Endothelial cell of umbilical vein (primary cell): ENCODE measurements around the gene OCA2. TPM values are rescaled to one million over a fixed set of nuclear protein-coding genes. Genes with fewer than 3 reads are reported as not detected.

Source experiments
- Bru-seq: library from RNA; stranded (reverse); fragments of 400-500 nt; gene quantifications from one replicate; lab custom pipeline; 2021; lab: Mats Ljungman, UMichigan
- BruChase-seq, 2 experiments: library from RNA; stranded (reverse); fragments of 400-500 nt; gene quantifications; one replicate each; lab custom pipeline; 2021; lab: Mats Ljungman, UMichigan
- BruUV-seq: library from RNA; stranded (reverse); fragments of 400-500 nt; replicated peaks from 2 replicates; lab custom pipeline; 2021; lab: Mats Ljungman, UMichigan
- CTCF ChIA-PET: fragments of 300-600, 350-600 bp; sonication (Branson Sonifier 250); formaldehyde crosslinking; loops from one replicate; lab custom pipeline; 2021; ENCODE audit warnings: antibody characterized with exemption, inconsistent platforms; lab: Charles Lee
- POLR2A ChIA-PET: fragments of 300-600, 350-600 bp; sonication (Branson Sonifier 250); formaldehyde crosslinking; loops from one replicate; lab custom pipeline; 2021; ENCODE audit warnings: antibody characterized with exemption, inconsistent platforms; lab: Charles Lee
- DNase-seq: peaks from one replicate; pipeline ENCODE4 v3.0.0-alpha.2; 2011; ENCODE audit warnings: low read depth, low spot score
- FAIRE-seq: peaks from 2 replicates; lab custom pipeline; 2011; peaks lifted over from hg19 to GRCh38; lab: Jason Lieb, UNC
- H2AFZ ChIP-seq: 2 replicates; pipeline ENCODE4 v1.6.0; 2012; ENCODE audit warnings: low read depth, low read length, control low read depth, inconsistent platforms
- H3K27ac ChIP-seq: 2 replicates; pipeline ENCODE4 v1.5.1; 2011; ENCODE audit warnings: low read depth, mild to moderate bottlenecking, control low read depth, low read length, moderate library complexity; ENCODE audit not compliant: insufficient read depth
- H3K27me3 ChIP-seq, 2 experiments: 2 replicates each; pipeline versions ENCODE4 v1.6.0 to v1.6.1; 2011; ENCODE audit warnings: low read length in 2 of 2, mixed read lengths in 1 of 2; ENCODE audit not compliant: control insufficient read depth in 2 of 2, insufficient read depth in 2 of 2
- H3K36me3 ChIP-seq, 2 experiments: 2 replicates in 1 of 2; 3 replicates in 1 of 2; pipeline ENCODE4 v1.5.1; 2011; ENCODE audit warnings: low read length in 2 of 2, mild to moderate bottlenecking in 1 of 2, moderate library complexity in 1 of 2; ENCODE audit not compliant: control insufficient read depth in 2 of 2, insufficient read depth in 2 of 2; ENCODE audit errors: extremely low read depth in 1 of 2
- H3K4me1 ChIP-seq: 3 replicates; pipeline ENCODE4 v1.5.1; 2011; ENCODE audit warnings: mild to moderate bottlenecking, low read length; ENCODE audit not compliant: control insufficient read depth, insufficient read depth; ENCODE audit errors: extremely low read depth
- H3K4me2 ChIP-seq: 2 replicates; pipeline ENCODE4 v1.6.1; 2011; ENCODE audit warnings: low read length, control low read depth, mixed read lengths; ENCODE audit not compliant: insufficient read depth
- H3K4me3 ChIP-seq, 3 experiments: fragments of 200-600 bp in 1 of 3; sonication (generic), shearing (Covaris generic) in 1 of 3; replicated peaks in 1 of 3; 2 replicates each; pipeline ENCODE4 v1.5.1; 2011 to 2016; ENCODE audit warnings: control low read depth in 3 of 3, low read length in 3 of 3, mild to moderate bottlenecking in 2 of 3, inconsistent platforms in 1 of 3, low read depth in 1 of 3, moderate library complexity in 1 of 3; ENCODE audit not compliant: insufficient read depth in 1 of 3
- H3K79me2 ChIP-seq: 2 replicates; pipeline ENCODE4 v1.6.0; 2012; ENCODE audit warnings: low read length, inconsistent platforms; ENCODE audit not compliant: control insufficient read depth, insufficient read depth
- H3K9ac ChIP-seq: replicated peaks from 2 replicates; pipeline ENCODE3; 2011; ENCODE audit warnings: low read length, control low read depth; ENCODE audit not compliant: insufficient read depth; ENCODE audit errors: extremely low read depth
- H3K9me1 ChIP-seq: replicated peaks from 3 replicates; pipeline ENCODE4 v1.6.0; 2011; ENCODE audit warnings: mild to moderate bottlenecking, low read length; ENCODE audit not compliant: control insufficient read depth, insufficient read depth; ENCODE audit errors: extremely low read depth
- H3K9me3 ChIP-seq: replicated peaks from 2 replicates; pipeline ENCODE4 v1.5.1; 2012; ENCODE audit warnings: low read length, inconsistent platforms; ENCODE audit not compliant: control insufficient read depth, insufficient read depth
- H4K20me1 ChIP-seq: replicated peaks from 2 replicates; pipeline ENCODE3; 2011; ENCODE audit warnings: mild to moderate bottlenecking, low read length; ENCODE audit not compliant: control insufficient read depth, insufficient read depth; ENCODE audit errors: extremely low read depth
- CTCF ChIP-seq, 2 donors: IDR thresholded peaks; 1 replicate in 1 of 2; 2 replicates in 1 of 2; pipeline ENCODE4 v1.5.1; 2011; ENCODE audit warnings: low read length in 2 of 2, mild to moderate bottlenecking in 2 of 2, moderate library complexity in 2 of 2, control low read depth in 1 of 2, inconsistent platforms in 1 of 2, low read depth in 1 of 2; ENCODE audit not compliant: insufficient read depth in 1 of 2; ENCODE audit errors: extremely low read depth in 1 of 2
- EZH2 ChIP-seq: IDR thresholded peaks from 2 replicates; pipeline ENCODE4 v1.6.1; 2012; ENCODE audit warnings: borderline replicate concordance, low read depth, mild to moderate bottlenecking, moderate library complexity, low read length, inconsistent platforms; ENCODE audit not compliant: severe bottlenecking
- FOS ChIP-seq: IDR thresholded peaks from 2 replicates; pipeline ENCODE4 v1.6.1; 2011; ENCODE audit warnings: mild to moderate bottlenecking, low read length, moderate library complexity, borderline replicate concordance; ENCODE audit not compliant: insufficient read depth
- GATA2 ChIP-seq: IDR thresholded peaks from 2 replicates; pipeline ENCODE4 v1.7.0; 2011; ENCODE audit warnings: low read depth, mild to moderate bottlenecking, moderate library complexity, mixed read lengths, low read length; ENCODE audit not compliant: insufficient read length, insufficient read depth
- JUN ChIP-seq: IDR thresholded peaks from 2 replicates; pipeline ENCODE4 v1.6.1; 2011; ENCODE audit warnings: borderline replicate concordance, low read depth; ENCODE audit not compliant: insufficient read length, insufficient read depth
- MAX ChIP-seq: IDR thresholded peaks from 2 replicates; pipeline ENCODE4 v1.6.1; 2011; ENCODE audit not compliant: insufficient read depth, insufficient read length
- MYC ChIP-seq: IDR thresholded peaks from one replicate; pipeline ENCODE4 v1.6.1; 2011; ENCODE audit warnings: mild to moderate bottlenecking, low read depth, low read length
- POLR2A ChIP-seq: IDR thresholded peaks from 2 replicates; pipeline ENCODE4 v1.6.1; 2012; ENCODE audit warnings: low read depth, mild to moderate bottlenecking, control low read depth, low read length
- POLR2AphosphoS5 ChIP-seq: IDR thresholded peaks from 2 replicates; pipeline ENCODE4 v1.6.1; 2012; ENCODE audit warnings: low read depth, mild to moderate bottlenecking, control low read depth, low read length, moderate library complexity; ENCODE audit not compliant: insufficient read depth
- dilution Hi-C: fragments of 300-500 bp; cut with MboI; formaldehyde crosslinking; loops from one replicate; pipeline ENCODE4 v1.15.0; 2019; ENCODE audit warnings: low sequenced_read_pairs; ENCODE audit not compliant: extremely low pct_ligation_motif_present
- intact Hi-C: fragments of 100-400 bp; cut with micrococcal nuclease; formaldehyde crosslinking; loops from one replicate; pipeline ENCODE4 v1.10.0; 2022
- long read RNA-seq: library from polyadenylated mRNA; stranded (forward); transcript quantifications from one replicate; pipeline ENCODE4 v2.0.0, GENCODE V29; 2021
- polyA minus RNA-seq, 3 experiments: library from RNA; depleted of rRNA, polyadenylated mRNA; stranded (reverse); fragments of >200 nt; gene quantifications; 1 replicate in 1 of 3; 2 replicates in 2 of 3; pipeline ENCODE4 v1.2.3, GENCODE V29; 2011
- polyA plus RNA-seq, 4 experiments: library from polyadenylated mRNA; depleted of rRNA in 3 of 4; stranded (reverse) in 3 of 4; unstranded in 1 of 4; fragments of >200 nt; gene quantifications; 2 replicates each; pipeline versions ENCODE4 v1.2.1 to v1.2.3, GENCODE V29; 2011 to 2012; ENCODE audit warnings: missing spikeins in 1 of 4
- total RNA-seq: library from RNA; stranded (reverse); gene quantifications from 2 replicates; pipeline ENCODE4 v1.2.3, GENCODE V29; 2021

Gene OCA2
- total RNA-seq (not detected in 2 replicates), polyA plus RNA-seq (not detected in 2 replicates), polyA minus RNA-seq (0.47 TPM in 1 of 2 replicates, not detected in the other), Bru-seq, nascent RNA (percentile 0 among the genes with signal in this experiment), BruChase-seq, experiment 1, labeled RNA remaining after a 6-hour chase (percentile 1 among the genes with signal in this experiment), BruChase-seq, experiment 2, labeled RNA remaining after a 2-hour chase (percentile 0 among the genes with signal in this experiment)
- polyA plus RNA-seq (2011; cell fraction: cytosol; rRNA removed) = not detected in 2 replicates
- not detected in 2 replicates for polyA plus RNA-seq (2011; cell fraction: nucleus; rRNA removed)
- not detected in 2 replicates for polyA plus RNA-seq (2012)
- not detected for polyA minus RNA-seq (2011; cell fraction: cytosol; rRNA and poly(A)+ RNA removed)
- polyA minus RNA-seq (2011; cell fraction: nucleus; rRNA and poly(A)+ RNA removed) = not detected in 2 replicates
- long read RNA-seq = 0 reads

- Histone ChIP-seq H4K20me1 (no peaks in the 10 kb centered on the region), H3K79me2 (no peaks in the 10 kb centered on the region), H3K9me3 (no peaks in the 10 kb centered on the region), H3K27ac (no peak within 1 kb of the TSS), H3K36me3 (no peaks in the 10 kb centered on the region), H3K27me3 (peaks cover 43 to 53% of the 10 kb centered on the region in 2 experiments), H2AFZ (no peak within 1 kb of the TSS), H3K9ac (no peak within 1 kb of the TSS), H3K4me3 (no peak within 1 kb of the TSS), H3K4me2 (no peak within 1 kb of the TSS), H3K4me1 (peaks cover 12% of the 10 kb centered on the region), H3K9me1 (no peaks in the 10 kb centered on the region)
- dilution Hi-C loops (no loop called here), intact Hi-C loops (no loop called here)
- CTCF ChIA-PET = interaction anchor here (0.6 to 2.9 kb wide), 5 partner anchors 8 to 1208 kb away, joined by 3 to 28 read pairs (median 4); no protein-coding TSS in a partner anchor
- no peak for FAIRE-seq
- TF ChIP-seq FOS (no peak), POLR2AphosphoS5 (no peak), GATA2 (no peak), CTCF (IDR thresholded peaks at IDR 0.05; ENCODE audit: extremely low read depth in 1 of 2, insufficient read depth in 1 of 2, low read depth in 1 of 2, low read length in 2 of 2) (peak in 1 of 2 donors; percentile 19), JUN (no peak), POLR2A (no peak), MYC (no peak), EZH2 (peak; percentile 65), MAX (no peak)
- BruUV-seq = no TSS peak
- no peak for DNase-seq
- POLR2A ChIA-PET = no interaction called here
Observed at GRCh38 chr15:28098766-28099554, at the start of gene OCA2. Gene OCA2, minus strand, starts transcription at chr15:28099315. Its CDS starts 17,441 bp downstream, at chr15:28081874.
